IMR-90 (cell line): ENCODE results near the gene ARHGEF16. TPM values are rescaled to one million over a fixed set of nuclear protein-coding genes. Genes with fewer than 3 reads are reported as not detected.
A peak's percentile ranks its signal among the peaks of the same experiment; 100 is the strongest.

Experiments used
- ATAC-seq: fragments of 200-7000 bp; cut with Tn5 transposase; 2 replicates; pipeline ENCODE4 v1.9.1; 2020; ENCODE audit warnings: low read depth, mild to moderate bottlenecking, moderate library complexity
- BruUV-seq: library from RNA; stranded (reverse); fragments of 400-500 nt; replicated peaks from 2 replicates; lab custom pipeline; 2021; lab: Mats Ljungman, UMichigan
- CTCF ChIA-PET: fragments of 300-600 bp; formaldehyde crosslinking; extraction: SDS; loops from one replicate; lab custom pipeline; 2021; ENCODE audit warnings: antibody characterized with exemption; lab: Yijun Ruan, JAX
- POLR2A ChIA-PET: fragments of 300-600 bp; sonication (Branson Sonifier 250); formaldehyde crosslinking; loops from one replicate; lab custom pipeline; 2022; ENCODE audit warnings: antibody characterized with exemption; ENCODE audit not compliant: unreplicated experiment; lab: Charles Lee
- DNase-seq: peaks from one replicate; pipeline ENCODE4 v3.0.0; 2013
- H2AFZ ChIP-seq: replicated peaks from 2 replicates; pipeline ENCODE3; 2013; ENCODE audit warnings: low read length, mild to moderate bottlenecking; ENCODE audit not compliant: poor library complexity
- H2AK5ac ChIP-seq: 2 replicates; pipeline ENCODE4 v1.6.1; 2013; ENCODE audit warnings: low read depth, low read length, inconsistent platforms
- H2AK9ac ChIP-seq: replicated peaks from 2 replicates; pipeline ENCODE3; 2013; ENCODE audit warnings: mild to moderate bottlenecking, low read depth, low read length, moderate library complexity; ENCODE audit not compliant: poor library complexity
- H2BK120ac ChIP-seq: 2 replicates; pipeline ENCODE4 v1.6.1; 2013; ENCODE audit warnings: low read depth, low read length, inconsistent platforms
- H2BK15ac ChIP-seq: 3 replicates; pipeline ENCODE4 v1.6.1; 2013; ENCODE audit warnings: low read depth, low read length, inconsistent platforms
- H2BK20ac ChIP-seq: 2 replicates; pipeline ENCODE4 v1.6.1; 2013; ENCODE audit warnings: low read depth, mild to moderate bottlenecking, inconsistent platforms, low read length, moderate library complexity
- H2BK5ac ChIP-seq: 2 replicates; pipeline ENCODE4 v1.6.1; 2013; ENCODE audit warnings: mild to moderate bottlenecking, low read depth, low read length, inconsistent platforms; ENCODE audit not compliant: poor library complexity, severe bottlenecking
- H3K14ac ChIP-seq: replicated peaks from 2 replicates; pipeline ENCODE4 v1.6.1; 2013; ENCODE audit warnings: low read depth, low read length, inconsistent platforms
- H3K18ac ChIP-seq: 2 replicates; pipeline ENCODE4 v1.6.1; 2013; ENCODE audit warnings: low read depth, low read length, control low read depth
- H3K23ac ChIP-seq: 2 replicates; pipeline ENCODE4 v1.6.1; 2013; ENCODE audit warnings: low read depth, low read length, inconsistent platforms
- H3K27ac ChIP-seq: 2 replicates; pipeline ENCODE4 v1.5.1; 2013; ENCODE audit warnings: mild to moderate bottlenecking, control low read depth, low read length; ENCODE audit not compliant: insufficient read depth
- H3K27me3 ChIP-seq: 2 replicates; pipeline ENCODE4 v1.6.1; 2013; ENCODE audit warnings: low read length; ENCODE audit not compliant: control insufficient read depth, insufficient read depth
- H3K36me3 ChIP-seq: 2 replicates; pipeline ENCODE4 v1.6.1; 2013; ENCODE audit warnings: low read length, mixed read lengths; ENCODE audit not compliant: control insufficient read depth, insufficient read depth
- H3K4ac ChIP-seq: 2 replicates; pipeline ENCODE4 v1.6.1; 2013; ENCODE audit warnings: low read depth, low read length, inconsistent platforms
- H3K4me1 ChIP-seq: 2 replicates; pipeline ENCODE4 v1.6.1; 2013; ENCODE audit warnings: low read length, mixed read lengths; ENCODE audit not compliant: control insufficient read depth, insufficient read depth
- H3K4me2 ChIP-seq: 2 replicates; pipeline ENCODE4 v1.6.1; 2013; ENCODE audit warnings: low read depth, mild to moderate bottlenecking, control low read depth, low read length, moderate library complexity
- H3K4me3 ChIP-seq: 2 replicates; pipeline ENCODE4 v1.5.1; 2013; ENCODE audit warnings: low read depth, mild to moderate bottlenecking, control low read depth, low read length, moderate library complexity; ENCODE audit not compliant: insufficient read depth
- H3K56ac ChIP-seq: 2 replicates; pipeline ENCODE4 v1.6.1; 2013; ENCODE audit warnings: low read length, inconsistent platforms; ENCODE audit not compliant: insufficient read depth; ENCODE audit errors: extremely low read depth
- H3K79me1 ChIP-seq, 2 experiments: 2 replicates each; pipeline ENCODE4 v1.6.1; 2013; ENCODE audit warnings: low read length in 2 of 2, inconsistent platforms in 1 of 2, low read depth in 1 of 2
- H3K9ac ChIP-seq: 2 replicates; pipeline ENCODE4 v1.6.1; 2013; ENCODE audit warnings: low read depth, low read length, control low read depth
- H3K9me1 ChIP-seq: 2 replicates; pipeline ENCODE4 v1.6.1; 2013; ENCODE audit warnings: low read length, inconsistent platforms; ENCODE audit not compliant: insufficient read depth
- H3K9me3 ChIP-seq: 2 replicates; pipeline ENCODE4 v1.6.1; 2013; ENCODE audit warnings: low read length; ENCODE audit not compliant: control insufficient read depth, insufficient read depth
- H4K20me1 ChIP-seq: 2 replicates; pipeline ENCODE4 v1.6.1; 2013; ENCODE audit warnings: low read length, inconsistent platforms; ENCODE audit not compliant: insufficient read depth
- H4K5ac ChIP-seq: 2 replicates; pipeline ENCODE4 v1.6.1; 2013; ENCODE audit warnings: mild to moderate bottlenecking, low read depth, low read length, control low read depth
- H4K8ac ChIP-seq, 2 experiments: 2 replicates each; pipeline ENCODE4 v1.6.1; 2013; ENCODE audit warnings: low read depth in 2 of 2, low read length in 2 of 2, control low read depth in 1 of 2, inconsistent platforms in 1 of 2
- H4K91ac ChIP-seq: 2 replicates; pipeline ENCODE4 v1.6.1; 2013; ENCODE audit warnings: low read depth, low read length, inconsistent platforms; ENCODE audit not compliant: insufficient read depth
- BHLHE40 ChIP-seq: fragments of 150-350 bp; IDR thresholded peaks from 2 replicates; pipeline ENCODE4 v1.6.1; 2016; ENCODE audit warnings: mild to moderate bottlenecking, low read depth, low read length
- CEBPB ChIP-seq: IDR thresholded peaks from 2 replicates; pipeline ENCODE4 v1.6.1; 2012; ENCODE audit warnings: low read depth, low read length, improper control_type of control experiment
- CHD1 ChIP-seq: IDR thresholded peaks from 2 replicates; pipeline ENCODE4 v1.6.1; 2012; ENCODE audit warnings: low read depth, low read length, improper control_type of control experiment
- FOS ChIP-seq: fragments of 150-350 bp; IDR thresholded peaks from 2 replicates; pipeline ENCODE4 v1.6.1; 2016; ENCODE audit warnings: low read depth, low read length
- MAFK ChIP-seq: IDR thresholded peaks from 2 replicates; pipeline ENCODE4 v1.6.1; 2012; ENCODE audit warnings: low read depth, low read length, improper control_type of control experiment
- MAZ ChIP-seq: IDR thresholded peaks from 2 replicates; pipeline ENCODE4 v1.6.1; 2012; ENCODE audit warnings: low read depth, mild to moderate bottlenecking, low read length, improper control_type of control experiment, moderate library complexity, borderline replicate concordance
- MXI1 ChIP-seq: IDR thresholded peaks from 2 replicates; pipeline ENCODE4 v1.6.1; 2012; ENCODE audit warnings: low read depth, mild to moderate bottlenecking, low read length, moderate library complexity, borderline replicate concordance
- NFE2L2 ChIP-seq: fragments of 150-350 bp; IDR thresholded peaks from 2 replicates; pipeline ENCODE4 v1.6.1; 2016; ENCODE audit warnings: low read depth, mild to moderate bottlenecking, low read length
- POLR2A ChIP-seq: IDR thresholded peaks from 2 replicates; pipeline ENCODE4 v1.6.1; 2012; ENCODE audit warnings: mild to moderate bottlenecking, low read depth, low read length
- RCOR1 ChIP-seq: IDR thresholded peaks from 2 replicates; pipeline ENCODE4 v1.6.1; 2012; ENCODE audit warnings: mild to moderate bottlenecking, low read length, improper control_type of control experiment; ENCODE audit not compliant: insufficient replicate concordance
- RFX5 ChIP-seq: IDR thresholded peaks from 2 replicates; pipeline ENCODE4 v1.8.0; 2012; ENCODE audit warnings: low read depth, mild to moderate bottlenecking, low read length, moderate library complexity
- WGBS, 2 experiments: methylation state at CpG; one replicate each; pipeline versions ENCODE4 v1.1.5 to v1.1.7; 2013; ENCODE audit warnings: missing lambda C conversion rate in 2 of 2; ENCODE audit not compliant: insufficient read length in 1 of 2; ENCODE audit errors: extremely low coverage in 2 of 2; 5-methylcytosine and 5-hydroxymethylcytosine counted together
- dilution Hi-C: fragments of 300-500 bp; cut with HindIII; formaldehyde crosslinking; loops from one replicate; pipeline ENCODE4 v1.14.3; 2018; ENCODE audit warnings: low sequenced_read_pairs; ENCODE audit not compliant: unreplicated experiment
- in situ Hi-C: fragments of 300-500 bp; cut with MboI; formaldehyde crosslinking; loops from 3 replicates; pipeline ENCODE4 v1.14.3; 2019; ENCODE audit warnings: low sequenced_read_pairs, inconsistent platforms, mixed read lengths
- intact Hi-C: fragments of 100-400 bp; cut with micrococcal nuclease; formaldehyde crosslinking; loops from 2 replicates; pipeline ENCODE4 v1.10.0; 2022
- polyA plus RNA-seq, 3 experiments: library from polyadenylated mRNA; depleted of rRNA; stranded (reverse); fragments of >200 nt; gene quantifications; 2 replicates each; pipeline ENCODE4 v1.2.3, GENCODE V29; 2012; ENCODE audit warnings: low replicate concordance in 1 of 3
- total RNA-seq: library from RNA; depleted of rRNA; stranded (reverse); fragments of >200 nt; gene quantifications from 2 replicates; pipeline ENCODE4 v1.2.3, GENCODE V29; 2012
- TF ChIP-seq, protein P1 (sequence below): fragments of 150-350 bp; IDR thresholded peaks from 2 replicates; pipeline ENCODE4 v1.6.1; 2017; ENCODE audit warnings: mild to moderate bottlenecking, antibody characterized with exemption, low read length, low read depth
- TF ChIP-seq, protein P2 (sequence below): conservative IDR thresholded peaks from 2 replicates; pipeline ENCODE4 v1.5.1; 2012; ENCODE audit warnings: mild to moderate bottlenecking, low read depth, low read length, improper control_type of control experiment

The ARHGEF16 gene
- total and polyA plus RNA-seq, 2 of the 4 experiments (the other 2 are of a cell fraction) = 0.18 to 0.39 TPM

DNA sequence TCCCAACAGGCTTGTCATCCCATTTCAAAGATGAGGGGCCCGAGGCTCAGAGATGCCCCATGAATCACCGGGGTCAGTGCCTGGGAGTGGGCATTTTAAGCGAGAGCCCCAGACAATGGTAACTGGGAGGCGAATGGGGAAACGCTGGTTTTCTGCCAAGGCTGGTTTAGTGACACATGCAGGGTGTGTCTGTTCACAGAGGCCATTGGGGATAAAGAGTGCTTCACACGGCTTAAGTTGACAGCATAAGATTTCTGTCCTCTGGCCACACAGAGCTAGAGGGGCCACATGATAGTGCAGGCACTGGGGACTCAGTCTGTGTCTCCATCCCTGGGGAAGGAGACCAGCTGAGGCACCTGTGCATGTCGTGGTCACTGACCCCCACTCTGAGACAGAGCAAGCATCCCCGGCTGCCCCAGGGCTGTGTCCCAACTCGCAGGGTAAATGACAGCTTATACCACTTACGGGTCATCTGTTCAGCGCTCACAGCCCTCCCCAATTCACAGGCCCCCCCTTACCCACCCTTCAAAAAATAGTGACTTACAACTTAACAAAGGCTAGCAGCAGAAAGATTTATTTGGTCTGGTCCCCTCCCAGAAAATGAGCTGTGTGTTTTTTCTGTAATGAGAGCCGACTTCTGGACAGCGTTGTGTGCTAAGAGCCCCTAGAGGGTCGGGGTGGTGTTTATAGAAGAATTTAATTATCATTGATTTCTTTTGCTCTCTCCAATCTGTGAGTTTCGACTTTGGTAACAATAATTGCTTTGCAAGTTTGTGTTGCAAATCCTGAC is 34.9 kb upstream of the ARHGEF16 start:
- H3K23ac ChIP-seq = no peak overlapping the region
- intact Hi-C loops (no loop called here), dilution Hi-C loops (no loop called here), in situ Hi-C loops (loop anchor here (5.0 kb wide), 1 partner anchor 1007 kb away; the partner anchor contains the start of gene PEX10)
- H2BK5ac ChIP-seq = no peak overlapping the region
- H3K36me3 ChIP-seq = no peaks in the 10 kb centered on the region
- no peak overlapping the region for H4K91ac ChIP-seq
- peaks cover 9% of the 10 kb centered on the region; the same call in 1 of the 2 replicates for H3K27me3 ChIP-seq
- no peaks in the 10 kb centered on the region for H3K9me1 ChIP-seq
- H2AFZ ChIP-seq = peak overlapping the region; percentile 32
- no peak overlapping the region for H2BK20ac ChIP-seq
- H3K9me3 ChIP-seq = peaks cover 5% of the 10 kb centered on the region; the same call in 1 of the 2 replicates
- H2BK120ac ChIP-seq = no peak overlapping the region
- H3K18ac ChIP-seq = no peak overlapping the region
- DNase-seq (no peak), ATAC-seq (no peak)
- no TSS peak for BruUV-seq
- 53% methylated on average over 4 of the region's 15 CpGs; no CpG with 5 or more reads in 1 of the 2 experiments for WGBS, 2 experiments
- H4K5ac ChIP-seq = no peak overlapping the region
- H3K4ac ChIP-seq = no peak overlapping the region
- H4K8ac ChIP-seq = no peak overlapping the region
- no peak overlapping the region for H3K56ac ChIP-seq
- CTCF ChIA-PET = interaction anchor here (0.6 kb wide), 2 partner anchors 344 to 576 kb away, joined by 3 to 4 read pairs; no protein-coding TSS in a partner anchor
- no peak overlapping the region for H3K4me2 ChIP-seq
- H3K4me1 ChIP-seq = no peaks in the 10 kb centered on the region
- no peak overlapping the region for H3K14ac ChIP-seq
- H3K9ac ChIP-seq = no peak overlapping the region
- no peak overlapping the region for H3K4me3 ChIP-seq
- no peak overlapping the region for H2BK15ac ChIP-seq
- no peak for TF ChIP-seq CEBPB
- no peak for TF ChIP-seq CHD1
- no peak for TF ChIP-seq MAZ
- no peak for TF ChIP-seq NFE2L2
- no peak for TF ChIP-seq POLR2A
- no peak for TF ChIP-seq RFX5
- no peak for TF ChIP-seq MXI1
- no peak for TF ChIP-seq BHLHE40
- no peak for TF ChIP-seq FOS
- TF ChIP-seq MAFK = no peak
- TF ChIP-seq, protein P1, sequence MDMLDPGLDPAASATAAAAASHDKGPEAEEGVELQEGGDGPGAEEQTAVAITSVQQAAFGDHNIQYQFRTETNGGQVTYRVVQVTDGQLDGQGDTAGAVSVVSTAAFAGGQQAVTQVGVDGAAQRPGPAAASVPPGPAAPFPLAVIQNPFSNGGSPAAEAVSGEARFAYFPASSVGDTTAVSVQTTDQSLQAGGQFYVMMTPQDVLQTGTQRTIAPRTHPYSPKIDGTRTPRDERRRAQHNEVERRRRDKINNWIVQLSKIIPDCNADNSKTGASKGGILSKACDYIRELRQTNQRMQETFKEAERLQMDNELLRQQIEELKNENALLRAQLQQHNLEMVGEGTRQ = no peak
- TF ChIP-seq, protein P2, sequence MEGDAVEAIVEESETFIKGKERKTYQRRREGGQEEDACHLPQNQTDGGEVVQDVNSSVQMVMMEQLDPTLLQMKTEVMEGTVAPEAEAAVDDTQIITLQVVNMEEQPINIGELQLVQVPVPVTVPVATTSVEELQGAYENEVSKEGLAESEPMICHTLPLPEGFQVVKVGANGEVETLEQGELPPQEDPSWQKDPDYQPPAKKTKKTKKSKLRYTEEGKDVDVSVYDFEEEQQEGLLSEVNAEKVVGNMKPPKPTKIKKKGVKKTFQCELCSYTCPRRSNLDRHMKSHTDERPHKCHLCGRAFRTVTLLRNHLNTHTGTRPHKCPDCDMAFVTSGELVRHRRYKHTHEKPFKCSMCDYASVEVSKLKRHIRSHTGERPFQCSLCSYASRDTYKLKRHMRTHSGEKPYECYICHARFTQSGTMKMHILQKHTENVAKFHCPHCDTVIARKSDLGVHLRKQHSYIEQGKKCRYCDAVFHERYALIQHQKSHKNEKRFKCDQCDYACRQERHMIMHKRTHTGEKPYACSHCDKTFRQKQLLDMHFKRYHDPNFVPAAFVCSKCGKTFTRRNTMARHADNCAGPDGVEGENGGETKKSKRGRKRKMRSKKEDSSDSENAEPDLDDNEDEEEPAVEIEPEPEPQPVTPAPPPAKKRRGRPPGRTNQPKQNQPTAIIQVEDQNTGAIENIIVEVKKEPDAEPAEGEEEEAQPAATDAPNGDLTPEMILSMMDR = no peak
- TF ChIP-seq RCOR1 = no peak
- no peak overlapping the region for H2AK9ac ChIP-seq
- H4K20me1 ChIP-seq = no peaks in the 10 kb centered on the region
- H3K79me1 ChIP-seq = no peaks in the 10 kb centered on the region
- no peak overlapping the region for H2AK5ac ChIP-seq
- no peak overlapping the region for H3K27ac ChIP-seq
- POLR2A ChIA-PET = no interaction called here
